ENCODE measurements around the gene ALKBH8.

- no peak for TF ChIP-seq CTCF (optimal IDR thresholded peaks at IDR 0.05 in 1 of 3, IDR thresholded peaks at IDR 0.05 in 1 of 3, conservative IDR thresholded peaks at IDR 0.05 in 1 of 3; ENCODE audit: extremely low read depth in 1 of 3, insufficient read depth in 2 of 3, low read length in 3 of 3)
- no peak for TF ChIP-seq EZH2 (IDR thresholded peaks at IDR 0.05; ENCODE audit: low read length)
Measured at GRCh38 chr11:107490836-107491235, 74.7 kb downstream of the ALKBH8 start.

All from keratinocyte (primary cell).